Endothelial cell of umbilical vein (primary cell): Measurements from ENCODE around the gene SPON1. TPM values are rescaled to one million over a fixed set of nuclear protein-coding genes. Genes with fewer than 3 reads are reported as not detected.

Experiments
- BruUV-seq: library from RNA; stranded (reverse); fragments of 400-500 nt; replicated peaks from 2 replicates; lab custom pipeline; 2021; lab: Mats Ljungman, UMichigan
- CTCF ChIA-PET: fragments of 300-600, 350-600 bp; sonication (Branson Sonifier 250); formaldehyde crosslinking; loops from one replicate; lab custom pipeline; 2021; ENCODE audit warnings: antibody characterized with exemption, inconsistent platforms; lab: Charles Lee
- POLR2A ChIA-PET: fragments of 300-600, 350-600 bp; sonication (Branson Sonifier 250); formaldehyde crosslinking; loops from one replicate; lab custom pipeline; 2021; ENCODE audit warnings: antibody characterized with exemption, inconsistent platforms; lab: Charles Lee
- DNase-seq: peaks from one replicate; pipeline ENCODE4 v3.0.0-alpha.2; 2011; ENCODE audit warnings: low read depth, low spot score
- FAIRE-seq: peaks from 2 replicates; lab custom pipeline; 2011; peaks lifted over from hg19 to GRCh38; lab: Jason Lieb, UNC
- H2AFZ ChIP-seq: 2 replicates; pipeline ENCODE4 v1.6.0; 2012; ENCODE audit warnings: low read depth, low read length, control low read depth, inconsistent platforms
- H3K27ac ChIP-seq: 2 replicates; pipeline ENCODE4 v1.5.1; 2011; ENCODE audit warnings: low read depth, mild to moderate bottlenecking, control low read depth, low read length, moderate library complexity; ENCODE audit not compliant: insufficient read depth
- H3K27me3 ChIP-seq, 2 experiments: 2 replicates each; pipeline versions ENCODE4 v1.6.0 to v1.6.1; 2011; ENCODE audit warnings: low read length in 2 of 2, mixed read lengths in 1 of 2; ENCODE audit not compliant: control insufficient read depth in 2 of 2, insufficient read depth in 2 of 2
- H3K36me3 ChIP-seq, 2 experiments: 2 replicates in 1 of 2; 3 replicates in 1 of 2; pipeline ENCODE4 v1.5.1; 2011; ENCODE audit warnings: low read length in 2 of 2, mild to moderate bottlenecking in 1 of 2, moderate library complexity in 1 of 2; ENCODE audit not compliant: control insufficient read depth in 2 of 2, insufficient read depth in 2 of 2; ENCODE audit errors: extremely low read depth in 1 of 2
- H3K4me1 ChIP-seq: 3 replicates; pipeline ENCODE4 v1.5.1; 2011; ENCODE audit warnings: mild to moderate bottlenecking, low read length; ENCODE audit not compliant: control insufficient read depth, insufficient read depth; ENCODE audit errors: extremely low read depth
- H3K4me2 ChIP-seq: 2 replicates; pipeline ENCODE4 v1.6.1; 2011; ENCODE audit warnings: low read length, control low read depth, mixed read lengths; ENCODE audit not compliant: insufficient read depth
- H3K4me3 ChIP-seq, 3 experiments: fragments of 200-600 bp in 1 of 3; sonication (generic), shearing (Covaris generic) in 1 of 3; replicated peaks in 1 of 3; 2 replicates each; pipeline ENCODE4 v1.5.1; 2011 to 2016; ENCODE audit warnings: control low read depth in 3 of 3, low read length in 3 of 3, mild to moderate bottlenecking in 2 of 3, inconsistent platforms in 1 of 3, low read depth in 1 of 3, moderate library complexity in 1 of 3; ENCODE audit not compliant: insufficient read depth in 1 of 3
- H3K79me2 ChIP-seq: 2 replicates; pipeline ENCODE4 v1.6.0; 2012; ENCODE audit warnings: low read length, inconsistent platforms; ENCODE audit not compliant: control insufficient read depth, insufficient read depth
- H3K9ac ChIP-seq: replicated peaks from 2 replicates; pipeline ENCODE3; 2011; ENCODE audit warnings: low read length, control low read depth; ENCODE audit not compliant: insufficient read depth; ENCODE audit errors: extremely low read depth
- H3K9me1 ChIP-seq: replicated peaks from 3 replicates; pipeline ENCODE4 v1.6.0; 2011; ENCODE audit warnings: mild to moderate bottlenecking, low read length; ENCODE audit not compliant: control insufficient read depth, insufficient read depth; ENCODE audit errors: extremely low read depth
- H3K9me3 ChIP-seq: replicated peaks from 2 replicates; pipeline ENCODE4 v1.5.1; 2012; ENCODE audit warnings: low read length, inconsistent platforms; ENCODE audit not compliant: control insufficient read depth, insufficient read depth
- H4K20me1 ChIP-seq: replicated peaks from 2 replicates; pipeline ENCODE3; 2011; ENCODE audit warnings: mild to moderate bottlenecking, low read length; ENCODE audit not compliant: control insufficient read depth, insufficient read depth; ENCODE audit errors: extremely low read depth
- CTCF ChIP-seq, 2 donors: IDR thresholded peaks; 1 replicate in 1 of 2; 2 replicates in 1 of 2; pipeline ENCODE4 v1.5.1; 2011; ENCODE audit warnings: low read length in 2 of 2, mild to moderate bottlenecking in 2 of 2, moderate library complexity in 2 of 2, control low read depth in 1 of 2, inconsistent platforms in 1 of 2, low read depth in 1 of 2; ENCODE audit not compliant: insufficient read depth in 1 of 2; ENCODE audit errors: extremely low read depth in 1 of 2
- EZH2 ChIP-seq: IDR thresholded peaks from 2 replicates; pipeline ENCODE4 v1.6.1; 2012; ENCODE audit warnings: borderline replicate concordance, low read depth, mild to moderate bottlenecking, moderate library complexity, low read length, inconsistent platforms; ENCODE audit not compliant: severe bottlenecking
- GATA2 ChIP-seq: IDR thresholded peaks from 2 replicates; pipeline ENCODE4 v1.7.0; 2011; ENCODE audit warnings: low read depth, mild to moderate bottlenecking, moderate library complexity, mixed read lengths, low read length; ENCODE audit not compliant: insufficient read length, insufficient read depth
- JUN ChIP-seq: IDR thresholded peaks from 2 replicates; pipeline ENCODE4 v1.6.1; 2011; ENCODE audit warnings: borderline replicate concordance, low read depth; ENCODE audit not compliant: insufficient read length, insufficient read depth
- MAX ChIP-seq: IDR thresholded peaks from 2 replicates; pipeline ENCODE4 v1.6.1; 2011; ENCODE audit not compliant: insufficient read depth, insufficient read length
- MYC ChIP-seq: IDR thresholded peaks from one replicate; pipeline ENCODE4 v1.6.1; 2011; ENCODE audit warnings: mild to moderate bottlenecking, low read depth, low read length
- POLR2A ChIP-seq: IDR thresholded peaks from 2 replicates; pipeline ENCODE4 v1.6.1; 2012; ENCODE audit warnings: low read depth, mild to moderate bottlenecking, control low read depth, low read length
- POLR2AphosphoS5 ChIP-seq: IDR thresholded peaks from 2 replicates; pipeline ENCODE4 v1.6.1; 2012; ENCODE audit warnings: low read depth, mild to moderate bottlenecking, control low read depth, low read length, moderate library complexity; ENCODE audit not compliant: insufficient read depth
- dilution Hi-C: fragments of 300-500 bp; cut with MboI; formaldehyde crosslinking; loops from one replicate; pipeline ENCODE4 v1.15.0; 2019; ENCODE audit warnings: low sequenced_read_pairs; ENCODE audit not compliant: extremely low pct_ligation_motif_present
- intact Hi-C: fragments of 100-400 bp; cut with micrococcal nuclease; formaldehyde crosslinking; loops from one replicate; pipeline ENCODE4 v1.10.0; 2022
- polyA plus RNA-seq, 4 experiments: library from polyadenylated mRNA; depleted of rRNA in 3 of 4; stranded (reverse) in 3 of 4; unstranded in 1 of 4; fragments of >200 nt; gene quantifications; 2 replicates each; pipeline versions ENCODE4 v1.2.1 to v1.2.3, GENCODE V29; 2011 to 2012; ENCODE audit warnings: missing spikeins in 1 of 4
- total RNA-seq: library from RNA; stranded (reverse); gene quantifications from 2 replicates; pipeline ENCODE4 v1.2.3, GENCODE V29; 2021

The SPON1 gene
- total and polyA plus RNA-seq, 2 donors (not counting 3 experiments of a cell fraction or from before 2014, with no cell fraction given): 0.31 TPM; not detected in 1

DNA sequence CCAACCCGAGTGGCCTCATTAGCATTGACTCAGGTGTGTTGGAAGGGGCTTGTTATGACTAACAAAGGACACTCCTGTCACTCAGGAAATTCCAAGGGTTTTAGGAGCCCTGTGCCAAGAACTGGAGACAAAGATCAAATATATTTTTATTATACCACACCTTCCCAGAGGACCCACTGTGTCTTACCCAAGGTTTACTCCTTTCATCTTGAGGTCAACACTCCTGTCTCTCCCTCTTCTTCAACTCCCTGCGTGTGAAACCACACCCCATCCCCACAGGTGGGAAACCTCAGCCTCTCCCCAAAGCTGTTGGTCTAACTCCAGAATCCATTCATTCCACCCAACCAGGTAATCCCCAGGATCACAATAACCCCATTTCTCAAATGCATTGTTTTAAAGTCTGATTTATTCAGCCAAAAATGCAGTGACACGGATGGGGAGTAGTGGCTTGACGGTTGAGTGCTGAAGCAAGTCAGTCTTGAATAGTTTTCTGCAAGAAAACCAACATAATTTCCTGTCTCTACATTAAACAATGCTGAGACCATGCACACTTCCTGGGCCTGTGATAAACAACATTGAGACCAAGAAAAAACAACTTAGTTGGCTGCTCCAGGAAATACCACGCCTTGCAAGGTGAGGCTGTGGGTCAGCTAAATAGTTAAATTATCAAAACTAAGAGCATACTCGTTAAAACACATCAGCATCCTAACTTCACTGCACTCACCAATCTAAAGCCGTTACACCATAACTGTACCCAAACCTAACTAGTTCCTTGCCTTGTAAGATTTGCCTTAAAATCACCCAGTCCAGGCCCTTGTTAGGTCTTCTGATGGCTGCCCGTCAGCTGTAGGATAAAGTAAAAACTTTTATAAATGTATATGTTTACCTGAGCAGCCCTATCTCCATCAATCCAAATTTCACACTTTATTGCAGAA is 38.5 kb upstream of the SPON1 start:
- ChIA-PET CTCF (no interaction called here), POLR2A (no interaction called here)
- peaks cover 5 to 10% of the 10 kb centered on the region in 2 experiments for H3K27me3 ChIP-seq
- peak; percentile 31 for TF ChIP-seq POLR2A
- no peak for TF ChIP-seq CTCF (IDR thresholded peaks at IDR 0.05; ENCODE audit: extremely low read depth in 1 of 2, insufficient read depth in 1 of 2, low read depth in 1 of 2, low read length in 2 of 2)
- peak; percentile 67 for TF ChIP-seq POLR2AphosphoS5
- no peak for TF ChIP-seq MAX
- TF ChIP-seq MYC: no peak
- TF ChIP-seq GATA2: no peak
- TF ChIP-seq EZH2: no peak
- TF ChIP-seq JUN: no peak
- DNase-seq (peak; percentile 60), FAIRE-seq (peak; percentile 72)
- peak overlapping the region; percentile 65 for H3K4me2 ChIP-seq
- peak overlapping the region; percentile 15 for H3K27ac ChIP-seq
- dilution Hi-C loops: no loop called here
- no peaks in the 10 kb centered on the region for H3K9me1 ChIP-seq
- H3K4me3 ChIP-seq: peak overlapping the region in 1 of 3 experiments; percentile 12
- peaks cover 28% of the 10 kb centered on the region for H3K4me1 ChIP-seq
- intact Hi-C loops: no loop called here
- H3K9me3 ChIP-seq: no peaks in the 10 kb centered on the region
- H3K36me3 ChIP-seq: no peaks in the 10 kb centered on the region
- no peak overlapping the region for H3K9ac ChIP-seq
- H3K79me2 ChIP-seq: no peaks in the 10 kb centered on the region
- BruUV-seq: no TSS peak
- H4K20me1 ChIP-seq: no peaks in the 10 kb centered on the region
- H2AFZ ChIP-seq: no peak overlapping the region
